HG02588 (cell line): ENCODE results near the gene SREK1.
"Not testable (repeated sequence)": the region's sequence is repeated elsewhere in the genome, so short reads cannot be mapped to it uniquely, and the experiment has no call there.

ENCODE experiments used
- ATAC-seq: cut with Tn5 transposase; IDR thresholded peaks from one replicate; pipeline ENCODE4 v1.9.1; 2021; ENCODE audit warnings: mild to moderate bottlenecking, moderate library complexity; ENCODE audit not compliant: unreplicated experiment

SREK1 gene

DNA sequence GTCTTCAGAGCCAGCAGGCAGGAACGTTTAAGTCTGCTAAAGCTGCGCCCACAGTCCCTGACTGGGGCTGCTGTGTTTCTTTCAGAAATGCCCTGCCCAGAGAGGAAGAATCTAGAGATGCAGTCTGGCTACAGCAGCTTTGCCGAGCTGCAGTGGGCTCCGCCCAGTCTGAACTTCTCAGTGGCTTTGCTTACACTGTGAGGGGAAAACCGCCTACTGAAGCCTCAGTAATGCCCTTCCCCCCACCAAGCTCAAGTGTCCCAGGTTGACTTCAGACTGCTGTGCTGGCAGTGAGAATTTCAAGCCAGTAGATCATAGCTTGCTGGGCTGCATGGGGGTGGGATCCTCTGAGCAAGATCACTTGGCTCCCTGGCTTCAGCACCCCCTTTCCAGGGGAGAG is 78.4 kb downstream of the SREK1 start:
- ATAC-seq, result no peak

DNA sequence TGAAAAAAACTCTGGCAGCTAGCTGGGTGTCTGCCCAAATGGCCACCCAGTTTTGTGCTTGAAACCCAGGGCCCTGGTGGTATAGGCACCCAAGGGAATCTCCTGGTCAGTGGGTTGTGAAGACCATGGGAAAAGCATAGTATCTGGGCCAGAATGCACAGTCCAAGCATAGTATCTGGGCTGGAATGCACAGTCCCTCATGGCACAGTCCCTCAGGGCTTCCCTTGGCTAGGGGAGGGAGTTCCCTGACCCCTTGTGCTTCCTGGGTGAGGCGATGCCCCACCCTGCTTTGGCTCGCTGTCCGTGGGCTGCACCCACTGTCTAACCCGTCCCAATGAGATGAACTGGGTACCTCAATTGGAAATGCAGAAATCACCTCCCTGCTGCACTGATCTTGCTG is 78.8 kb downstream of the SREK1 start:
- ATAC-seq, result not testable (repeated sequence)

- ATAC-seq, result no peak
Measured at GRCh38 chr5:66223637-66224036, 79.5 kb downstream of the SREK1 start.

DNA sequence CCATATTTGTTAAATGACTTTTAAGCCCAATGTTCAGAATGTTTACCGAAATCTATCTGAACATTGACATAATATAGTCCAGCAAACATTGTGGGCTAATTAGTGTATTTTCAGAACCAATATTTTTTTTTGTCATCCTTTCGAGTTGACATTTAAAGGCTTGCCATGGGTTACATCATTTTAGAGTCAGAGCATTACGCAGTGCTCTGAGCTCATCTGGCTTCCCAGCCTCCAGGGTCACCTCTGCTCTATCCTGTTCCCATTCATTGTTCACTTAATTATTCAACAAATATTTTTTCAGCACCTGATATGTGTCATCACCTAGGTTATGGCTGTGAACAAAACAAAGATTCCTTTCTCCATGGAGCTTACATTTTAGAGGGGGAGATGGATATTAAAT is 80.2 kb downstream of the SREK1 start:
- ATAC-seq, result no peak

- no peak for ATAC-seq
Measured at GRCh38 chr5:66224773-66225553, 80.9 kb downstream of the SREK1 start.

DNA sequence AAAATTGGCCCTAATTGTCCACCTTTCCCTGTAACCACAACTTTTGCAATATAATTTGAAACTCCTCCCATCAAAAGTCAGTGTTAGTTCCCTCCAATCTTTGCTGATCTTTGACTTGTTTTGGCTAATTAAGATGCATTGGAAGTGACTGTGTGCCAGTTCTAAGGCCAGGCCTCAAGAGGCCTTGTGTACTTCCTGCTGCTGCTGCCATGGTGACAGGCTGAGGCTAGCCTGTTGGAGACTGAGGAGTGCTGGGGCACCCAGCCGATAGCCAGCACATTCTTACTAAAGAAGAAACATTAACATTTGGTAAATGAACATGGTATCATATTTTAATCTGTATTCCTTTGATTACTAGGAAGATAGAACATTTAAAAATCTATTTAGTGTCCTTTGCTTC is 86.5 kb downstream of the SREK1 start:
- no peak for ATAC-seq

DNA sequence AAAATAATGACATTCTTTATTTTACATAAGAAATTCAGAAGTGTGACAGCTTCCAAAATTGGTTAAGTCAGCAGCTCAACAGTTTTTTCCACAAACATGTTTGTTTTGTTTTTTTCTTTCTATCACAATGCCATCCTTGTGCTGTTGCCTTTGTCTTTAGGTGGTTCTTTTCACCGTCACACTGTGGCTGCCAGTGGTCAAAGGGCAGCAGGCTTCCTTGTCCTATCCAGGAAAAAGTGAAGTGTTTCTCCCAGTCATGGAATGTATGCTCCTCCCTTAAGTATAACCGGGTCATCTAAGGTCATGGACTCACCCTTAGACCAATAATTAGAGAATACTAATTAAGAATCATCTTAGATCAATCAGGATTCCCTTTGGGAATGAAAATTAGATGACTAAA is 87.4 kb downstream of the SREK1 start:
- no peak for ATAC-seq

GRCh38 chr5:66232275-66232674 is 88.2 kb downstream of the SREK1 start:
- ATAC-seq, result no peak

DNA sequence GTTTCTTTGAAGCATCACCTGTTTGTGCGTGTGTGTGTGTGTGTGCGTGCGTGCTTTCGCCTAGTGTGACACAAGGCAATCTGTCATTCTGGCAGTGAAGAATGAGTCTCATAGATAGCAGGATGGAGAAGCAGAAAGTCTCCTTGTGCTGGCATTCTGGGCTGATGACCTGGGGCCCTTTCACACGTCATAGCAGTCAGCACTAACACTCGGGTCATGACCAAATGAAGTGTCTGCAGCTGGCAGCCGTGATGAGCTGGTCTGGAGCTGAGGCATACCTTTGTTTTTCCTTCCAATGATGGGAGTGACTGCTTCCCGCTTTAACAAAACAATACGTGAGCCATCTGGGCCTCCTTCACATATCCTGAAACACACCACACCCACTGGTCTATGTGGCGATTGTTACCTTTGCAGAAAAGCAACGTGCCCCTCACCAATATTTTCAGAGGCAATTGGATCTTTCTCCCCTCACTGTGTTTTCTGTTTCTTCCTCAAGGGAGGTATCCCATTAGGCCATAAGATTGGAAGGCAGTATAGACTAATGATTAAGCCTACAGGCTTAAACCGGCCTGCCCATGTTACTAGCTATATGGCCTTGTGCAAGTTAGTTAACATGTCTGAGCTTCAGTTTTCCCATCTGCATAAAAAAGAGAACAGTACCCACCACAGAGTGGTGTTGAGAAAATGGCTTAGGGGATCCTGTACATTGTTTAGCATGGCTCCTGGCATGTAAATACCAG is 88.8 kb downstream of the SREK1 start:
- no peak for ATAC-seq
